Activated CD8-positive, alpha-beta memory T cell treated with anti-CD3 and anti-CD28 coated beads for 36 hours (primary cell): Measurements from ENCODE around the gene FKTN. TPM values are rescaled to one million over a fixed set of nuclear protein-coding genes. Genes with fewer than 3 reads are reported as not detected.
"Not testable (repeated sequence)": the region's sequence is repeated elsewhere in the genome, so short reads cannot be mapped to it uniquely, and the experiment has no call there.

Source experiments
- CTCF ChIA-PET: fragments of 350-600 bp; sonication (Branson Sonifier 250); formaldehyde crosslinking; loops from one replicate; lab custom pipeline; 2021; ENCODE audit warnings: antibody characterized with exemption; lab: Charles Lee
- POLR2A ChIA-PET: fragments of 350-600 bp; sonication (Branson Sonifier 250); formaldehyde crosslinking; loops from one replicate; lab custom pipeline; 2021; ENCODE audit warnings: antibody characterized with exemption; lab: Charles Lee
- total RNA-seq, 2 experiments: library from RNA; stranded (reverse); gene quantifications; one replicate each; pipeline ENCODE4 v1.2.3, GENCODE V29; 2021

The FKTN gene
- total RNA-seq = 10 to 100 TPM; 16.8 to 18.8 TPM

DNA sequence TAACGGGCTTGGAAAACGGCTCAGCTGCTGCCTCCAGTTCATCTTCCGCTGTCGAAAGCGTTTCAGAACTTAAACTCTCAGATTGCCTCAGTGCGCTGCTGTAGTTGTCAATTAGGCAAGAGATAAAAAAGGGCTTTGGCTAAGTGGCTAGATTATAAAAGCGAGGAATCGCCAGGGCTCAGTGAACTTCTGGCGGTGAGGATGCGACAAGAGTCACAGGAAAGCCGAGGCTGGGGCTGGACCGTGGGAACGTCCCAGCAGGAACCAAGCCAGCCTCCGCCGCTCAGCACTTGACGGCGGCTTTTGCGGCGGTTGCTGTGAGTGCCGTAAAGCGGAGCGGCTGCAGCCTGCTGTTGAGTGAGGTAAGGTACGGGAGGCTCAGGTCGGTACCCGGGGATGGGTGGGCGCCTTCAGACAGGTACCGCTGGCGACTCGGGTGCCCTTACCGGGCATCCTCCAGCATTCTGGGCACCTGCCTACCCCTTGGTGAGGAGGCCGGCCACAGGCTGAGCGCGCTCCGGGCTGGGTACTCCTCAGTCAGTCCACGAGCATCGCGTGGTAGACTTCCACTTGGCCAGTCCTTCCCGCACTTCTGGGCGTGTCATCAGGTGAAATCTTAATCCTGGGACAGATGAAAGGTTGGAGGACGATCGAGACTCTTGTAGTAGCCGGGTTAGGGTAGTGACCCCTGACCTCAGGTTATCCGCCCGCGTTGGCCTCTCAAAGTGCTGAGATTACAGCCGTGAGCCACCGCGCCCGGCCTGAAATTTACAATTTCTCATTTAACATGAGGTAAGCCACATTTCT, at the start of gene FKTN:
TSS of gene FKTN (plus strand) at position 328 of the 807 bp plus-strand sequence. CDS start 16,902 bp downstream, outside the sequence.
- ChIA-PET CTCF (no interaction called here), POLR2A (no interaction called here)

DNA sequence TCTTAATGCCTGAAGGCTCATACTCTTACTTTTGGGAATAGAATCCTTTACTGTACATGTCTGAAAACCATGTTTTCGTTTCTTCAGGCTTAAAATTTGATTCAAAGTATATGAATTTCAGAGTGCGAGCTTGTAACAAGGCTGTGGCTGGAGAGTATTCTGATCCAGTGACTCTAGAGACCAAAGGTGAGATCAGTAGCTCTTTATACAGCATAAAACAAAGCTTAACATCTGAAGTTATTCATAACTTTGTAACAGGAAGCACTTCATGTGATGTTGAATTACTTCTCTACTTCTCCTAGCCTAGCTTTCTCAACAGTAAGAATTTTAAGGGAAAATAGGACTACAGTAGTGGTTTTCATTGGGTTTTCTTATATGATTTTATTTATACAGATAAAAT, 49.4 kb upstream of the FKTN start:
- ChIA-PET POLR2A (no interaction called here), CTCF (no interaction called here)

- ChIA-PET POLR2A (no interaction called here), CTCF (no interaction called here)
Observed at GRCh38 chr9:105510024-105510423, 47.9 kb upstream of the FKTN start.

- ChIA-PET POLR2A (no interaction called here), CTCF (interaction anchor here (0.6 kb wide), 1 partner anchor 207 kb away, joined by 3 read pairs; no protein-coding TSS in a partner anchor)
Observed at GRCh38 chr9:105511446-105511845, 46.5 kb upstream of the FKTN start.

GRCh38 chr9:105515811-105516413, 42.0 kb upstream of the FKTN start:
- ChIA-PET CTCF (no interaction called here), POLR2A (no interaction called here)

GRCh38 chr9:105519710-105520369, 38.1 kb upstream of the FKTN start:
- POLR2A ChIA-PET, CTCF ChIA-PET: not testable (repeated sequence)

DNA sequence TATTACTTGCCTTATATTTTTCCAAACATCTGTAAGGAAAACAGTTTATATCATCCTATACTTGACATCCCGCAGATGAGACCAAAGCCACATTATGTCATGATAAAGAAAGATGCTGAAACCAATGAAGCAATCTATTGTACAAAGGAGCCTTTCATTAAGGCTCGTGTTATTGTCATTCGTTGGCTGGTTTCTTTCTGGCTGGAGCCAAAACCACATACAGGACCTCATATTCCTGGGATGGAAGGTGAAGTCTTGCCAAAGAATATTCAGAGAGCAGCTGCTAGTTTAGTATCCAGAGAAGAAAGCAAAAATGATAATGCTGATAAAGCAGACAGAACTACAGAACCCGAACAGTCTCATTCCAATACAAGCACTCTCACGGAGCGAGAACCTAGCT, 36.9 kb upstream of the FKTN start:
- POLR2A ChIA-PET, CTCF ChIA-PET: not testable (repeated sequence)

DNA sequence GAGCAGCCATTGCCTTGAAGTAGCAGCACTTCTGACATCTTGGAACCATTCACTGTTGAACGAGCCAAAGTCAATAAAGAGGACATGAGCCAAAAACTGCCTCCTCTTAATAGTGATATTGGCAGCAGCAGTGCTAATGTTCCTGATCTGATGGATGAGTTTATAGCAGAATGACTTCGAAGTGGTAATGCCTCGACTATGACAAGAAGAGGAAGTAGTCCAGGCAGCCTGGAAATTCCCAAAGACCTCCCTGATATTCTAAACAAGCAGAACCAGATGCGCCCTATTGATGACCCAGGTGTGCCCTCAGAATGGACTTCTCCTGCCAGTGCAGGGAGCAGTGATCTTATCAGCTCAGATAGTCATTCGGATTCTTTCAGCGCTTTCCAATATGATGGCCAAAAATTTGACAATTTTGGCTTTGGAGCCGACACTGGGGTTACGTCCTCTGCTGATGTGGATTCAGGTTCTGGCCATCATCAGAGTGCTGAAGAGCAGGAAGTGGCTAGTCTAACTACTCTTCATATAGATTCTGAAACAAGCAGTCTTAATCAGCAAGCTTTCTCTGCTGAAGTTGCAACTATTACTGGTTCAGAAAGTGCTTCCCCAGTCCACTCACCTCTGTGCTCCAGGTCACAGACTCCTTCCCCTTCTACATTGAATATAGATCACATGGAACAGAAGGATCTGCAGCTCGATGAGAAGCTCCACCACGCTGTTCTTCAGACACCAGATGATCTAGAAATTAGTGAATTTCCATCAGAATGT, 35.1 kb upstream of the FKTN start:
- POLR2A ChIA-PET, CTCF ChIA-PET: not testable (repeated sequence)

DNA sequence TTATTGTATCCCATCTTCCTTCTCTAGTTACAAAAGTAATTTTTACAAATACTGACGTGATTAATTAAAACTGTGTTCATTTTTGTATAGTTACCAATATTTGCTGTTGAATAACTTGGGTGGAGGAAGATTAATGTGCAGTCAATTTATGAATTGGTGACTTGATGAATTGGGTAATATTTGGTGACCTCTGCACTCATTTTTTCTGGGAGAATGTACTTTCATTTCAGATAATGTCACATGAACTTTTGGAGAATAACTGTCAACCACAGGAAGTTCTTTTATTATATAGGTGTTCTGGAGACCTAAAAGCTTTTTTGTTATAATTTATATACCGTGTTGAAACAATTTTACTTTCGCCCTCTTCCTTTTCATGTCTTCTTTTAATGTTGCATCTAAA, 26.4 kb upstream of the FKTN start:
- ChIA-PET CTCF (no interaction called here), POLR2A (no interaction called here)

DNA sequence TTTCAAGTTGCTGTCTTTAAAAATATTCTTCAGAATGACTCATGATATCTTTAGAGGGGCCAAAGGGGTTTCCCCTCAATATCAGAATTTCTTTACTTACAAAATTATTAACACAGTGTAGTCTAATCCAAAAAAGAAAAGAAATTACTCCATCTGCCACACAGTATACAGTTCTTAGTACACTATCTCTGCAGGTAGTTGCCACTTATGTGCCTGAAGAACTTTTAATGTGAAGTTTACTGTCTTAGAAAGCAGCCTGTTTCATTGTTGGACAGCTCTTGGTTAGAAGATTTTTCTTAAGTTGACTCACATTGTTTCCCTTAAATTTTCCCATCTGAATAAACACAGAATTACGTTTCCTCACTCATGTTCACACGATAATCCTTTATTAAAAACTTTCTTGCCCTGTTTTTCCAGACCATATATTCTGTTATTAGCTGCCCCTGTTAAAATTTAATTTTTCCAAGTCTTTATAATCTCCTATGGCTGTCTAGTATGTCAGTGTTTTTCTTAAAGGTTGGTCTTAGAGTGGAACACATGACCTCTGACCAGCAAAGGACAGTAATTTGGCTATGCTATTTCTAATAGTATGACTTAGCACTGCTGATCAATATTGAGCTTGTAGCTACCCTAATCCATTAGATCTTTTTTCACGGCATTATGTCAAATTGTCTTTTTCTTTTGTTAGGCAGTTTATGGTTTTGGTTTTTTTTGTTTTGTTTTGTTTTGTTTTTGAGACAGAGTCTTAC, 21.8 kb upstream of the FKTN start:
- POLR2A ChIA-PET = no interaction called here
- CTCF ChIA-PET = no interaction called here

DNA sequence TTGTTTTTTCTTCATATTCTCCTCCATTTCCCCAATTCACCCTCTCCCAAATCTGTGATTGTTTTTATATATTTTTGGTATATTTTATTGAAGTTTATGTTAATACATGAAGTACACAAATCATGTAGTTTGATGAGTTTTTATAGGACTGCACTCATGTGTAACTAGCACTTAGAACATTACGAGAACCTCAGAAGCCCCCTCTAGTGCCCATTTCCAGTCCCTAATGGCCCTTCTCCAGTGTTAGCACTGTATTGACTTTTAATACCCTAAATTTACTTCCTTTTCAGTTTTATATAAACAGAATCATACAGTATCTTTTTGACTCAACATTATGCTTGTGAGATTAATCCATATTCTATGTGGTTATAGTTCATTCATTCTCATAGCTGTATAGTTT, 18.5 kb upstream of the FKTN start:
- ChIA-PET CTCF (no interaction called here), POLR2A (no interaction called here)

- CTCF ChIA-PET = no interaction called here
- POLR2A ChIA-PET = interaction anchor here (0.8 kb wide), 1 partner anchor 1631 kb away, joined by 3 read pairs; no protein-coding TSS in a partner anchor
Observed at GRCh38 chr9:105541838-105542237, 16.1 kb upstream of the FKTN start.

- CTCF ChIA-PET = no interaction called here
- POLR2A ChIA-PET = no interaction called here
Observed at GRCh38 chr9:105554042-105554441, 3.9 kb upstream of the FKTN start.

DNA sequence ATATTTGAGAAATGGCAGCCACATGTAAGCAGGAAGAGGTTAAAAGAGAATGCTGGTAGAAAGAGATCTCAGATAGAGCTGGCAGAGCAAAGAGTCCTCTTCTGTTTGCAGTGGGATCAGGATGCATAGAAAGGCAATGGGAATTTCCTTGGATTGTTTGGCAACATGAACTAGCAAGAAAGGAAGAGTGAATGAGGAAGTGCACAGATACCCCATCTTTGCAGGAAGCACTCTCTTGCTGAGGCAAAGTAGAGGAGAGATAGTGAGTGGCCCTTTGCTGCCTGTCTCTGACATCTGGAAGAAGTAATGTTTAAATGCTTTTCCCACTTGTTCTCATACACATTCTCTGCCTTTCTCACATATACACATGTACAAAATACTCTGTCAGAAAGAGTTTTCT, 14.5 kb downstream of the FKTN start:
- POLR2A ChIA-PET = no interaction called here
- CTCF ChIA-PET = no interaction called here

DNA sequence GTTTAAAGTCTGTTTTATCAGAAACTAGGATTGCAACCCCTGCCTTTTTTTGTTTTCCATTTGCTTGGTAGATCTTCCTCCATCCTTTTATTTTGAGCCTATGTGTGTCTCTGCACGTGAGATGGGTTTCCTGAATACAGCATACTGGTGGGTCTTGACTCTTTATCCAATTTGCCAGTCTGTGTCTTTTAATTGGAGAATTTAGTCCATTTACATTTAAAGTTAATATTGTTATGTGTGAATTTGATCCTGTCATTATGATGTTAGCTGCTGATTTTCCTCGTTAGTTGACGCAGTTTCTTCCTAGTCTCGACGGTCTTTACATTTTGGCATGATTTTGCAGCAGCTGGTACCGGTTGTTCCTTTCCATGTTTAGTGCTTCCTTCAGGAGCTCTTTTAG, 22.0 kb downstream of the FKTN start:
- POLR2A ChIA-PET, CTCF ChIA-PET: not testable (repeated sequence)

- CTCF ChIA-PET, POLR2A ChIA-PET: not testable (repeated sequence)
Observed at GRCh38 chr9:105581550-105581949, 23.6 kb downstream of the FKTN start.

GRCh38 chr9:105593145-105593544, 35.2 kb downstream of the FKTN start:
- ChIA-PET POLR2A (no interaction called here), CTCF (no interaction called here)

GRCh38 chr9:105608721-105609598, 51.0 kb downstream of the FKTN start:
- CTCF ChIA-PET = interaction anchor here (0.6 to 1.4 kb wide), 4 partner anchors 11 to 1486 kb away, joined by 3 read pairs; no protein-coding TSS in a partner anchor
- POLR2A ChIA-PET = no interaction called here
